Neural cell (in vitro differentiated cells): ENCODE data around the gene AK3. TPM values are rescaled to one million over a fixed set of nuclear protein-coding genes. Genes with fewer than 3 reads are reported as not detected.

Experiments
- H2AFZ ChIP-seq: fragments of 200-600, 300-800 bp; sonication (generic), shearing (Covaris generic); 2 replicates; pipeline ENCODE4 v1.6.0; 2014; ENCODE audit warnings: low read depth, mild to moderate bottlenecking, antibody characterized with exemption, low read length, moderate library complexity
- H3F3A ChIP-seq: fragments of 200-600 bp; shearing (Covaris generic); 2 replicates; pipeline ENCODE4 v1.6.1; 2016; ENCODE audit warnings: mild to moderate bottlenecking, moderate library complexity, mixed read lengths, antibody characterized with exemption, low read length; ENCODE audit not compliant: insufficient read depth, poor library complexity, severe bottlenecking
- H3K27ac ChIP-seq: fragments of 200-600, 300-800 bp; sonication (generic), shearing (Covaris generic); 2 replicates; pipeline ENCODE4 v1.5.1; 2014; ENCODE audit warnings: mild to moderate bottlenecking, low read length, moderate library complexity
- H3K27me3 ChIP-seq: fragments of 300-800, 200-600 bp; sonication (generic), shearing (Covaris generic); 2 replicates; pipeline ENCODE4 v1.6.0; 2014; ENCODE audit warnings: mild to moderate bottlenecking, low read depth, low read length, moderate library complexity; ENCODE audit not compliant: insufficient read depth
- H3K36me3 ChIP-seq: fragments of 300-800, 200-600 bp; sonication (generic), shearing (Covaris generic); 2 replicates; pipeline ENCODE4 v1.5.1; 2014; ENCODE audit warnings: mild to moderate bottlenecking, antibody characterized with exemption, low read length, moderate library complexity; ENCODE audit not compliant: insufficient read depth
- H3K4me2 ChIP-seq: fragments of 300-800, 200-600 bp; sonication (generic), shearing (Covaris generic); 2 replicates; pipeline ENCODE4 v1.6.0; 2014; ENCODE audit warnings: mild to moderate bottlenecking, low read length
- H3K4me3 ChIP-seq: fragments of 300-800, 200-600 bp; sonication (generic), shearing (Covaris generic); 2 replicates; pipeline ENCODE4 v1.5.1; 2014; ENCODE audit warnings: mild to moderate bottlenecking, low read length, moderate library complexity
- H3K79me2 ChIP-seq: fragments of 200-600 bp; shearing (Covaris generic); replicated peaks from 2 replicates; pipeline ENCODE4 v1.6.0; 2014; ENCODE audit warnings: mild to moderate bottlenecking, low read length, moderate library complexity; ENCODE audit not compliant: insufficient read depth
- H3K9ac ChIP-seq: fragments of 300-800, 200-600 bp; sonication (generic), shearing (Covaris generic); 2 replicates; pipeline ENCODE4 v1.6.1; 2016; ENCODE audit warnings: mild to moderate bottlenecking, low read length, mixed read lengths
- H3K9me2 ChIP-seq: fragments of 200-600 bp; shearing (Covaris generic); 2 replicates; pipeline ENCODE4 v1.6.1; 2016; ENCODE audit warnings: mild to moderate bottlenecking, low read length, mixed read lengths; ENCODE audit not compliant: insufficient read depth
- H3K9me3 ChIP-seq: fragments of 200-600, 300-800 bp; sonication (generic), shearing (Covaris generic); 2 replicates; pipeline ENCODE4 v1.6.1; 2016; ENCODE audit warnings: mild to moderate bottlenecking, mixed run types, low read length, moderate library complexity, mixed read lengths
- H4K20me1 ChIP-seq: fragments of 200-600 bp; shearing (Covaris generic); 2 replicates; pipeline ENCODE4 v1.6.1; 2016; ENCODE audit warnings: mild to moderate bottlenecking, mixed run types; ENCODE audit not compliant: insufficient read depth
- CTCF ChIP-seq: fragments of 450-650 bp; IDR thresholded peaks from 2 replicates; pipeline ENCODE4 v1.5.1; 2014; ENCODE audit warnings: antibody characterized with exemption, mild to moderate bottlenecking, moderate library complexity; ENCODE audit not compliant: poor library complexity, severe bottlenecking
- EP300 ChIP-seq: fragments of 450-650 bp; conservative IDR thresholded peaks from 2 replicates; pipeline ENCODE4 v1.6.1; 2014; ENCODE audit warnings: antibody characterized with exemption, mild to moderate bottlenecking, moderate library complexity; ENCODE audit not compliant: poor library complexity, severe bottlenecking
- EZH2 ChIP-seq: fragments of 200-600, 300-800 bp; shearing (Covaris generic), sonication (generic); IDR thresholded peaks from 2 replicates; pipeline ENCODE4 v1.6.1; 2014; ENCODE audit warnings: antibody characterized with exemption, low read length, borderline replicate concordance, mild to moderate bottlenecking; ENCODE audit not compliant: insufficient read depth, poor library complexity, severe bottlenecking
- MXI1 ChIP-seq: fragments of 450-650 bp; conservative IDR thresholded peaks from 2 replicates; pipeline ENCODE4 v1.6.1; 2014; ENCODE audit warnings: antibody characterized with exemption, mild to moderate bottlenecking; ENCODE audit not compliant: poor library complexity, severe bottlenecking
- POLR2AphosphoS5 ChIP-seq: IDR thresholded peaks from 2 replicates; pipeline ENCODE4 v1.6.1; 2012
- RAD21 ChIP-seq: fragments of 450-650 bp; conservative IDR thresholded peaks from 2 replicates; pipeline ENCODE4 v1.6.1; 2014; ENCODE audit warnings: antibody characterized with exemption, mild to moderate bottlenecking, moderate library complexity
- SMC3 ChIP-seq: fragments of 450-650 bp; conservative IDR thresholded peaks from 2 replicates; pipeline ENCODE4 v1.6.1; 2014; ENCODE audit warnings: antibody characterized with exemption, mild to moderate bottlenecking, moderate library complexity; ENCODE audit not compliant: poor library complexity
- TAF1 ChIP-seq: IDR thresholded peaks from 2 replicates; pipeline ENCODE4 v1.6.1; 2012; ENCODE audit warnings: low read depth
- polyA plus RNA-seq: library from polyadenylated mRNA; depleted of rRNA; stranded (reverse); fragments of >200 nt; gene quantifications from 2 replicates; pipeline ENCODE4 v1.2.3, GENCODE V29; 2014
- TF ChIP-seq, protein P1 (sequence below): IDR thresholded peaks from 2 replicates; pipeline ENCODE4 v1.6.1; 2012; ENCODE audit warnings: borderline replicate concordance

The AK3 gene
- polyA plus RNA-seq, 1 donor from 2014 or later = 73.7 TPM

GRCh38 chr9:4679268-4680172 lies 61.5 kb downstream of the AK3 start, which contains the start of gene CDC37L1:
CDC37L1 (plus strand) TSS chr9:4679569; CDS start chr9:4679768, 199 bp downstream.
- Histone ChIP-seq H3K27ac (peak within 1 kb of the TSS; percentile 98), H4K20me1 (no peaks in the 10 kb centered on the region), H3F3A (no peaks in the 10 kb centered on the region), H3K4me2 (peak within 1 kb of the TSS; percentile 68), H3K9ac (peak within 1 kb of the TSS; percentile 91), H3K79me2 (peaks cover 27% of the 10 kb centered on the region), H3K36me3 (no peaks in the 10 kb centered on the region), H2AFZ (peak within 1 kb of the TSS; percentile 86), H3K9me3 (no peaks in the 10 kb centered on the region), H3K4me3 (peak within 1 kb of the TSS; percentile 86), H3K9me2 (no peaks in the 10 kb centered on the region), H3K27me3 (no peaks in the 10 kb centered on the region)
- TF ChIP-seq TAF1 (peak; percentile 96), EP300 (peak; percentile 7), MXI1 (peak; percentile 78), POLR2AphosphoS5 (peak; percentile 92), CTCF (peak; percentile 87), EZH2 (no peak), SMC3 (peak; percentile 65), RAD21 (peak; percentile 55)
- TF ChIP-seq, protein P1, sequence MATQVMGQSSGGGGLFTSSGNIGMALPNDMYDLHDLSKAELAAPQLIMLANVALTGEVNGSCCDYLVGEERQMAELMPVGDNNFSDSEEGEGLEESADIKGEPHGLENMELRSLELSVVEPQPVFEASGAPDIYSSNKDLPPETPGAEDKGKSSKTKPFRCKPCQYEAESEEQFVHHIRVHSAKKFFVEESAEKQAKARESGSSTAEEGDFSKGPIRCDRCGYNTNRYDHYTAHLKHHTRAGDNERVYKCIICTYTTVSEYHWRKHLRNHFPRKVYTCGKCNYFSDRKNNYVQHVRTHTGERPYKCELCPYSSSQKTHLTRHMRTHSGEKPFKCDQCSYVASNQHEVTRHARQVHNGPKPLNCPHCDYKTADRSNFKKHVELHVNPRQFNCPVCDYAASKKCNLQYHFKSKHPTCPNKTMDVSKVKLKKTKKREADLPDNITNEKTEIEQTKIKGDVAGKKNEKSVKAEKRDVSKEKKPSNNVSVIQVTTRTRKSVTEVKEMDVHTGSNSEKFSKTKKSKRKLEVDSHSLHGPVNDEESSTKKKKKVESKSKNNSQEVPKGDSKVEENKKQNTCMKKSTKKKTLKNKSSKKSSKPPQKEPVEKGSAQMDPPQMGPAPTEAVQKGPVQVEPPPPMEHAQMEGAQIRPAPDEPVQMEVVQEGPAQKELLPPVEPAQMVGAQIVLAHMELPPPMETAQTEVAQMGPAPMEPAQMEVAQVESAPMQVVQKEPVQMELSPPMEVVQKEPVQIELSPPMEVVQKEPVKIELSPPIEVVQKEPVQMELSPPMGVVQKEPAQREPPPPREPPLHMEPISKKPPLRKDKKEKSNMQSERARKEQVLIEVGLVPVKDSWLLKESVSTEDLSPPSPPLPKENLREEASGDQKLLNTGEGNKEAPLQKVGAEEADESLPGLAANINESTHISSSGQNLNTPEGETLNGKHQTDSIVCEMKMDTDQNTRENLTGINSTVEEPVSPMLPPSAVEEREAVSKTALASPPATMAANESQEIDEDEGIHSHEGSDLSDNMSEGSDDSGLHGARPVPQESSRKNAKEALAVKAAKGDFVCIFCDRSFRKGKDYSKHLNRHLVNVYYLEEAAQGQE = peak; percentile 85

- Histone ChIP-seq H3K27ac (peak overlapping the region; percentile 98), H3K9ac (peak overlapping the region; percentile 91), H3K79me2 (peaks cover 27% of the 10 kb centered on the region), H3K4me3 (peak overlapping the region; percentile 86), H3K9me3 (no peaks in the 10 kb centered on the region), H3K9me2 (no peaks in the 10 kb centered on the region), H3K4me2 (peak overlapping the region; percentile 68), H3K27me3 (no peaks in the 10 kb centered on the region), H2AFZ (peak overlapping the region; percentile 86), H3K36me3 (no peaks in the 10 kb centered on the region), H3F3A (no peaks in the 10 kb centered on the region), H4K20me1 (no peaks in the 10 kb centered on the region)
- TF ChIP-seq, protein P1 = no peak
- no peak for TF ChIP-seq RAD21
- TF ChIP-seq SMC3 = no peak
- no peak for TF ChIP-seq TAF1
- TF ChIP-seq CTCF = no peak
- no peak for TF ChIP-seq EZH2
- no peak for TF ChIP-seq POLR2AphosphoS5
- TF ChIP-seq MXI1 = no peak
- TF ChIP-seq EP300 = no peak
Observed at GRCh38 chr9:4678679-4679267, 62.2 kb downstream of the AK3 start.
